Measurements from ENCODE around the gene OR8H1. TPM values are rescaled to one million over a fixed set of nuclear protein-coding genes. Genes with fewer than 3 reads are reported as not detected.

Gene OR8H1
- total RNA-seq, 4 donors from 2014 or later = not detected

- no peak for DNase-seq
- TF ChIP-seq POLR2A (IDR thresholded peaks at IDR 0.05) (no peak), EP300 (IDR thresholded peaks at IDR 0.05; ENCODE audit: low read depth) (no peak), CTCF (IDR thresholded peaks at IDR 0.05) (no peak), POLR2AphosphoS5 (IDR thresholded peaks at IDR 0.05) (no peak)
- no peak within 1 kb of the TSS for H3K4me3 ChIP-seq
- intact Hi-C loops (cut with DNase I; ENCODE audit: low total_unique reads) = no loop called here
- no peak within 1 kb of the TSS for H3K27ac ChIP-seq
- no peaks in the 10 kb centered on the region for H3K36me3 ChIP-seq
- no peaks in the 10 kb centered on the region for H3K27me3 ChIP-seq
- in situ Hi-C loops (cut with MboI; ENCODE audit: low pct_ligation_motif_present in 1 of 4, low pct_unique_long_range_greater_than_20kb in 1 of 4, low sequenced_read_pairs in 3 of 4) = no loop called here
- no peaks in the 10 kb centered on the region for H3K4me1 ChIP-seq
- no peaks in the 10 kb centered on the region for H3K9me3 ChIP-seq
Measured at GRCh38 chr11:56314844-56315243, 22.8 kb upstream of the OR8H1 start, which contains the start of gene OR8K3. OR8K3 (plus strand) TSS chr11:56315144; CDS start chr11:56318307, 3,163 bp downstream.

- in situ Hi-C loops (cut with MboI; ENCODE audit: low pct_ligation_motif_present in 1 of 4, low pct_unique_long_range_greater_than_20kb in 1 of 4, low sequenced_read_pairs in 3 of 4) (no loop called here), intact Hi-C loops (cut with DNase I; ENCODE audit: low total_unique reads) (no loop called here)
- H3K4me3 ChIP-seq = no peak overlapping the region
- H3K36me3 ChIP-seq = no peaks in the 10 kb centered on the region
- no peak for DNase-seq
- no peaks in the 10 kb centered on the region for H3K9me3 ChIP-seq
- TF ChIP-seq POLR2A (IDR thresholded peaks at IDR 0.05) (no peak), EP300 (IDR thresholded peaks at IDR 0.05; ENCODE audit: low read depth) (no peak), CTCF (IDR thresholded peaks at IDR 0.05) (no peak), POLR2AphosphoS5 (IDR thresholded peaks at IDR 0.05) (no peak)
- H3K27ac ChIP-seq = no peak overlapping the region
- WGBS, 2 donors (ENCODE audit: low coverage in 1 of 2) = 87% methylated on average over 3 of the region's 3 CpGs; no CpG with 5 or more reads in 1 of the 2 donors
- no peaks in the 10 kb centered on the region for H3K4me1 ChIP-seq
- no peaks in the 10 kb centered on the region for H3K27me3 ChIP-seq
Measured at GRCh38 chr11:56307836-56308235, 15.8 kb upstream of the OR8H1 start.

GRCh38 chr11:56296898-56297297 lies 4.8 kb upstream of the OR8H1 start:
- Histone ChIP-seq H3K27me3 (no peaks in the 10 kb centered on the region), H3K9me3 (no peaks in the 10 kb centered on the region), H3K27ac (no peak overlapping the region), H3K36me3 (no peaks in the 10 kb centered on the region), H3K4me3 (no peak overlapping the region), H3K4me1 (no peaks in the 10 kb centered on the region)
- intact Hi-C loops (cut with DNase I; ENCODE audit: low total_unique reads) (no loop called here), in situ Hi-C loops (cut with MboI; ENCODE audit: low pct_ligation_motif_present in 1 of 4, low pct_unique_long_range_greater_than_20kb in 1 of 4, low sequenced_read_pairs in 3 of 4) (no loop called here)
- WGBS, 2 donors (ENCODE audit: low coverage in 1 of 2) = 86 to 94% methylated on average over 4 of the region's 4 CpGs
- DNase-seq = no peak
- no peak for TF ChIP-seq EP300 (IDR thresholded peaks at IDR 0.05; ENCODE audit: low read depth)
- TF ChIP-seq POLR2AphosphoS5 (IDR thresholded peaks at IDR 0.05) = no peak
- no peak for TF ChIP-seq POLR2A (IDR thresholded peaks at IDR 0.05)
- no peak for TF ChIP-seq CTCF (IDR thresholded peaks at IDR 0.05)

- in situ Hi-C loops (cut with MboI; ENCODE audit: low pct_ligation_motif_present in 1 of 4, low pct_unique_long_range_greater_than_20kb in 1 of 4, low sequenced_read_pairs in 3 of 4) = no loop called here
- no peaks in the 10 kb centered on the region for H3K27me3 ChIP-seq
- DNase-seq = no peak
- no peak within 1 kb of the TSS for H3K27ac ChIP-seq
- intact Hi-C loops (cut with DNase I; ENCODE audit: low total_unique reads) = no loop called here
- H3K9me3 ChIP-seq = no peaks in the 10 kb centered on the region
- no peak for TF ChIP-seq CTCF (IDR thresholded peaks at IDR 0.05)
- no peak for TF ChIP-seq POLR2A (IDR thresholded peaks at IDR 0.05)
- no peak for TF ChIP-seq POLR2AphosphoS5 (IDR thresholded peaks at IDR 0.05)
- no peak for TF ChIP-seq EP300 (IDR thresholded peaks at IDR 0.05; ENCODE audit: low read depth)
- H3K4me3 ChIP-seq = no peak within 1 kb of the TSS
- H3K36me3 ChIP-seq = no peaks in the 10 kb centered on the region
- no peaks in the 10 kb centered on the region for H3K4me1 ChIP-seq
Measured at GRCh38 chr11:56273854-56274253, 18.2 kb downstream of the OR8H1 start, which contains the start of gene OR5T1. OR5T1 (plus strand) TSS chr11:56274154; CDS start chr11:56275639, 1,485 bp downstream.
